GM19025 (cell line): ENCODE results near the gene CHN1.

Experiments
- ATAC-seq: cut with Tn5 transposase; IDR thresholded peaks from one replicate; pipeline ENCODE4 v1.9.1; 2021; ENCODE audit warnings: mild to moderate bottlenecking, low read depth, moderate library complexity; ENCODE audit not compliant: unreplicated experiment

Gene CHN1, protein sequence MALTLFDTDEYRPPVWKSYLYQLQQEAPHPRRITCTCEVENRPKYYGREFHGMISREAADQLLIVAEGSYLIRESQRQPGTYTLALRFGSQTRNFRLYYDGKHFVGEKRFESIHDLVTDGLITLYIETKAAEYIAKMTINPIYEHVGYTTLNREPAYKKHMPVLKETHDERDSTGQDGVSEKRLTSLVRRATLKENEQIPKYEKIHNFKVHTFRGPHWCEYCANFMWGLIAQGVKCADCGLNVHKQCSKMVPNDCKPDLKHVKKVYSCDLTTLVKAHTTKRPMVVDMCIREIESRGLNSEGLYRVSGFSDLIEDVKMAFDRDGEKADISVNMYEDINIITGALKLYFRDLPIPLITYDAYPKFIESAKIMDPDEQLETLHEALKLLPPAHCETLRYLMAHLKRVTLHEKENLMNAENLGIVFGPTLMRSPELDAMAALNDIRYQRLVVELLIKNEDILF

GRCh38 chr2:175004980-175005732 is at the start of gene CHN1:
Gene CHN1 (minus strand): TSS chr2:175005381. CDS start chr2:175004912, 469 bp downstream.
- peak; percentile 65 for ATAC-seq

GRCh38 chr2:175054340-175054739 is 49.2 kb upstream of the CHN1 start:
- no peak for ATAC-seq

- ATAC-seq, result no peak
These were observed 44.5 kb upstream of the CHN1 start for GRCh38 chr2:175049661-175050060.

DNA sequence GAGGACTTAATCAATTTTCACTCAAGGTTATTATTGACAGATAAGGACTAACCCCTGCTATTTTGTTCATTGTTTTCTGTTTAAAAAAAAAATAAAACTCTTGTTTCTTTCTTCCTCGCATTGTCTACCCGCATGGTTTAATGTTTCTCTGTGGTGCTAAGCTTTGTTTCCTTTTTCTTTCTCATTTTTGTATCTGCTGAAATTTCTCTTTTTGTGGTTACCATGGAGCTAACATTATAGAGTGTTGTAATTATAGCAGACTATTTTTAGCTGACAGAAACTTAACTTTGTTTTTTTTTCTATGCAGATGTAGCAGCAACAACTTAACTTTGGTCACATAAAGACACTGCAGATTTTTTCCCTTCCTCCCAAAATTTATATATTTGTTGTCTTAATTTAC is 43.1 kb upstream of the CHN1 start:
- no peak for ATAC-seq

GRCh38 chr2:175039490-175039889 is 34.3 kb upstream of the CHN1 start:
- ATAC-seq, result no peak

- no peak for ATAC-seq
These were observed 33.9 kb upstream of the CHN1 start for GRCh38 chr2:175039031-175039430.

DNA sequence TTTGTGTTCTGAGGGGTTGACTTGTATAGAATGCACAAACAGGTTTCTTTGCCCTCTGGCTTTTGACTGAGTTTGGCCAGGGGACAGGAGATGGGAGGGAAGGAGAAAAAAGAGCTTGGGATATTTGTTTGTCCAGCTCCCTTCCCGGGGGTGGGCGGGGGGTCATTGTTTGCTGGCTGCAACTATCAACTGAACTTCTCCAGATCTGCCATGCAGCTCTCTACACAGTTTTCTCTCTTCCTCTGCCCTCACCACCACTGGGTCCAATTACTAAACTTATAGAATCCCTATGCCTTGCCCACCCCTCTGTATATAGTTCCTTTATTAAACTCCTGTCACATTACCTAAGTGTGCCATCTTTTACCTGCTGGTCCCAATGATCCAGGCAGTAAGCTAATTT is 32.8 kb upstream of the CHN1 start:
- no peak for ATAC-seq

DNA sequence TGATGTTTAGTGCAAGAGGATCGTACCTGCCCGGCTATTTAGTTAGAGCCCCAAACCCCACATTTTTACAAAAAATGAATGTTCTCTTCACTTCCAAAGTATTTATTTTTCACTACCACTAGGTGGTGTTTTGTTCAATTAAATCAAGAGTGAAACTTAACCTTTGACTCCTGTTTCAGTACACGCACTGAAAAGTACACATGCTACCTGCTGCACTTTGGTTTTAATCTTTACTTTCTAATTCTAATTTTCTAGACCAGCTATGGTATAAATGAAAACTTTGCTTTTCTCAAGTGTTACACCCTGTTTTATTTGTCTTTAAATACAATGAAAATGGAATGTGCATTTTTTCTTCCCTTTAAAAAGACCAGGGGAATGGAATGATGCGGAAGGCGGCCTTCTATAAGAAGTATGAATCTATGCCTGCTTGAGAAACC is 31.4 kb upstream of the CHN1 start:
- ATAC-seq, result no peak

DNA sequence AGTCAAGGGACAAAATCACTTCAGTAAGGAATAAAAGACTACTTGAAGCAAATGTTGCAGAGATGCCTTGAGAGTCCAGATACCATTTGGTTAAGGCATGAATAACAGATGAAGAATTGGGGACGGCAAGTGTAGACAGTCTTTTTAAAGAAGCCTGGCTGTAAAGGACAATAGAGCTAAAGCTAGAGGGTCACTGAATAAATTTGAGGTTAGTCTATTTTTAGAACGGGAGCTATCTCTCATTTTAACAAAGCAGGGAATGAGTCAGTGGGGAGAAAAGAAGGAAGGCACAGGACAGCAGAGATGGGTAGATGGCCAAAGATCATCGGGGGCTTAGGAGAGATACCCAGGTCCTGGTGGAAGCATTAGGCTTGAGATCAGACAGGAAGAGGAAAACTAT is 30.6 kb upstream of the CHN1 start:
- ATAC-seq, result no peak

- no peak for ATAC-seq
These were observed 29.5 kb upstream of the CHN1 start for GRCh38 chr2:175034716-175035115.

GRCh38 chr2:175030380-175031271 is 25.4 kb upstream of the CHN1 start:
- no peak for ATAC-seq

DNA sequence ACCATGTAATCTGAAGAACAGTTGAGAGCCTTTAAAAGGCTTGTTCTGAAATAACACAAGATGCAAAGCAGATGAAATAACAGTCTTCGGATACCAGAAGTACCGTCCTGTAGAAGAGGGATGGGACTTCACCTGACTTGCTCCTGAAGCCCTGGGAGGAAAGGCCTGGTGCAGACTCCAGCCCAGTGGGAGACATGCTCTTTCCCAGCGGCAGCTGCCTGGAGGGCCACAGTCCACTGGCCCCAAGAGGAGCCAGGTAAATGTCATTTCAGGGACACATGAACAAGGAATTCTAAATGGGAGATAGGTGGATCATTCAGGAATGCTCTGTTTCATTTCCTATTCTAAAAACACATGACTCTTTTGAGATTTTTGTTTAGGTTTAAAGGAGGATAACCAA is 22.6 kb upstream of the CHN1 start:
- no peak for ATAC-seq

DNA sequence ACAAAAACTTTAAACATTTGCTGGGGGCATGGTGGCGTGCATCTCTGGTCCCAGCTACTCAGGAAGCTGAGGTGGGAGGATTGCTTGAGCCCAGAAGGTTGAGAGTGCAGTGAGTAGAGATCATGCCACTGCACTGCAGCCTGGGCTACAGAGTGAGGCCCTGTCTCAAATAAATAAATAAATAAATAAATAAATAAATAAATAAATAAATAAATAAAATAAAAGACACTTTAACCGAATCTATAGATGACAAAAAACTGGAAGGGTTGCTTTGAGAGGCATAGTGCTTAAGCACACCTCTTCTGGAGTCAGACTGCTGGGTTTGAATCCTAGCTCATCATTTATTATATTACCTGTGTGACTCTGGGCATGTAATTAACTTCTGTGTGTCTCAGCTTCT is 21.2 kb upstream of the CHN1 start:
- ATAC-seq, result no peak

GRCh38 chr2:175025946-175026345 is 20.8 kb upstream of the CHN1 start:
- ATAC-seq, result no peak

GRCh38 chr2:175025233-175025632 is 20.1 kb upstream of the CHN1 start:
- ATAC-seq, result no peak

DNA sequence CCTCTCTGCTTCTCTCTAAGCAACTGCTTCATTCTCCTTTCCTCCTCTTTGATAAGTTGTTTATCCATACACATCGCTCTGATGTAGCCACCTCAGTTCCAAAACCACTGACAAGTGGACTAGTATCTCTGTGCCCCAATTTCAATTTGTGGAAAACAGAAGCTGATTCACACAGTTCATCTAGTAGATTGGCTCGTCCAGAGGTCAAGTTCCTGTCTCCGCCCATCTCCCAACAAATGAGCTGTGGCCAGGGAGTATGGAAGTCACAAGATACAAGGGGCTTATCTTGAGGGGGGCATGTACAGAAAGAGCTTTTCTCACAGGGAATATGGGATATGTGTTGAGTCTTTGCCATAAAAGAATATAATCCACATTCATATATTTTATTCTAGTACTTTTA is 17.7 kb upstream of the CHN1 start:
- no peak for ATAC-seq

- no peak for ATAC-seq
These were observed 14.6 kb upstream of the CHN1 start for GRCh38 chr2:175019566-175020327.

GRCh38 chr2:175017618-175018414 is 12.6 kb upstream of the CHN1 start:
- ATAC-seq, result no peak

DNA sequence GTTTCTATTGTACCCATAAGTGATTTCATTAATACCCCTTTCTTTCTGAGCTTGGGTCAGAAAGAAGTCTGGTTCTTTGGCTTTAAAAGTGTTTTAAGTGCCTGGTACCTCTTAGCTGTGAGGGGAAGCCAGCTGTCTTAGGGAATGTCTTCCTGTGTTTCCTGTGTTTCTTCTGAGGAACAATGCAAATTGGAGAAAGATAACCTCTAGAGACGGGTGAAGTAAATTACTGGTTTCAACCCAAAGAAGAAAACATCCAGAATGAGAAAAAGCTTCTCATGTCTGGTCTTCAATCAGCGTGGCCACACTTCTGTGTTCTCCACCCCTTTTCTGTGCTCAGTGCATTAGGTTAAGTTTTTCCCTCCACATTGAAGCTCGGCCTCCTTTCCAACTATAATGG is 10.2 kb upstream of the CHN1 start:
- ATAC-seq, result no peak
